Heart right ventricle (tissue), 16 donors: ENCODE measurements around the gene DIPK1A. TPM values are rescaled to one million over a fixed set of nuclear protein-coding genes. Genes with fewer than 3 reads are reported as not detected.
A peak's percentile ranks its signal among the peaks of the same experiment; 100 is the strongest.

ENCODE experiments used
- ATAC-seq, 8 donors: fragments of 200-7000 bp; cut with Tn5 transposase; one replicate each; pipeline ENCODE4 v1.9.1; 2020; ENCODE audit warnings: mild to moderate bottlenecking in 8 of 8, moderate library complexity in 8 of 8, moderate number of reproducible peaks in 1 of 8
- DNase-seq, 2 donors: peaks; one replicate each; pipeline ENCODE4 v3.0.0-alpha.2; 2020
- H3K27ac ChIP-seq, 10 donors: fragments of 200-600 bp; sonication (generic) in 2 of 10; one replicate each; pipeline versions ENCODE4 v1.5.0 to v1.8.0; 2020 to 2022; ENCODE audit warnings: mild to moderate bottlenecking in 3 of 10
- H3K27me3 ChIP-seq, 7 donors: fragments of 200-600 bp; one replicate each; pipeline ENCODE4 v1.8.0; 2021 to 2022; ENCODE audit warnings: mild to moderate bottlenecking in 2 of 7
- H3K36me3 ChIP-seq, 9 donors: fragments of 200-600 bp; sonication (generic) in 1 of 9; one replicate each; pipeline versions ENCODE4 v1.5.0 to v1.8.0; 2020 to 2022; ENCODE audit warnings: mild to moderate bottlenecking in 2 of 9
- H3K4me1 ChIP-seq, 9 donors: fragments of 200-600 bp; sonication (generic) in 1 of 9; one replicate each; pipeline versions ENCODE4 v1.5.0 to v1.8.0; 2020 to 2022; ENCODE audit warnings: mild to moderate bottlenecking in 4 of 9
- H3K4me3 ChIP-seq, 10 donors: fragments of 200-600 bp; sonication (generic) in 2 of 10; one replicate each; pipeline versions ENCODE4 v1.5.0 to v1.8.0; 2020 to 2022; ENCODE audit warnings: mild to moderate bottlenecking in 7 of 10, moderate library complexity in 2 of 10
- H3K9me3 ChIP-seq, 11 donors: fragments of 200-600 bp in 10 of 11; sonication (generic) in 2 of 11; one replicate each; pipeline versions ENCODE4 v1.5.0 to v1.8.0; 2013 to 2022; ENCODE audit warnings: mild to moderate bottlenecking in 2 of 11, control low read depth in 1 of 11, moderate library complexity in 1 of 11
- WGBS, 2 donors: extraction: QIAGEN DNeasy Blood & Tissue Kit; methylation state at CpG; one replicate each; pipeline ENCODE4 v1.1.7; 2013; ENCODE audit warnings: inconsistent platforms in 1 of 2; 5-methylcytosine and 5-hydroxymethylcytosine counted together
- intact Hi-C, 10 donors: fragments of 100-400 bp; cut with DNase I; formaldehyde crosslinking; loops; one replicate each; pipeline versions ENCODE4 v1.11.1 to v1.14.2; 2022
- polyA plus RNA-seq, 2 donors: library from polyadenylated mRNA; stranded (reverse); fragments of 200-250 nt; gene quantifications; one replicate each; pipeline ENCODE4 v1.2.3, GENCODE V29; 2013
- total RNA-seq, 10 donors: library from RNA; stranded (reverse); fragmentation: NEBNext Ultra II Directional in 3 of 10; extraction: Animal tissue kit (Norgen Biotek cat#: 25700) in 3 of 10; gene quantifications; one replicate each; pipeline versions ENCODE4 v1.2.1 to v1.2.4, GENCODE V29; 2021 to 2023
- TF ChIP-seq, protein P1 (sequence below), 9 donors: fragments of 200-600 bp; sonication (generic) in 2 of 9; IDR thresholded peaks; one replicate each; pipeline versions ENCODE4 v1.5.0 to v1.8.0; 2021 to 2022; ENCODE audit warnings: antibody characterized with exemption in 9 of 9, mild to moderate bottlenecking in 5 of 9, moderate library complexity in 1 of 9
- donor health status: Arrhythmogenic right ventricular cardiomyopathy.
- donor health status: ischemic (EF 13 %, LVEDD 7.1; RV severe dilation, severe dysfunction).
- donor health status: healthy with polysubstance abuse.
- donor health status: DM: no; HTN: yes; CAD: no.
- donor health status: DM: no; HTN: no; CAD: no.
- donor health status: ischemic (EF 25% LVEDD 6.9; RV normal size, moderate dysfunction).
- donor health status: ischemic (EF 25% LVEDD 5.7; RV mildly dilated, moderate dysfunction).
- donor health status: healthy.
- donor health status: DM: yes; HTN: yes; CAD: no.
- donor health status: Ischemic cardiomyopathy.
- donor health status: ischemic (EF 35%, LVEDD 5.7; RV mildly dilated, moderate dysfunction).
- donor health status: nonischemic (EF 11% LVEDD 7.7; RV severe dilation, severe dysfunction).
- donor health status: DM: yes; HTN: yes; CAD: no.
- donor health status: PGD.
- donor health status: ischemic (EF 29% LVEDD 5.4; RV normal size, mild dysfunction).
- donor health status: nonischemic (EF 23%, LVEDD 6.1; RV moderate dilation, normal function).

Gene DIPK1A
- total and polyA plus RNA-seq, 12 donors: 3.4 to 8.5 (median 6.3) TPM

DNA sequence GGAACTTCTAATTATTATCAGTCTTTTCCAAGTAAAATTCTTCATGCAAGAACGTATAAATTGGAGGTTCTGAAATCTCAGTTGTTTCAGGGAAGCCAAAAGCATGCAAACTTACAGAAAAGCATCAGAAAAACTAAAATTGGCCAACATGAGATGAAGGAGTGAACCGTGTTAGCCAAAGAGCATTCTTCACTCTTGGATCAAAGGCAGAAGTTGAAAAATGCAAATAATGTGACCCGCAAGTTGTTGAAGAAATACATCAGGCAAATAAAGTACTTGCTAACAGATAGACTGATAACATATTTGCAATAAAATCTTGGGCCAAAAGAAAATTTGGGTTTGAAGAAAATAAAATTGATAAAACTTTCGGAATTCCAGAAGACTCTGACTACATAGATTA is 29.6 kb downstream of the DIPK1A start:
- 77 to 89% methylated on average over 4 of the region's 4 CpGs for WGBS, 2 donors
- peaks cover 0 to 36% (median 23%) of the 10 kb centered on the region in 9 donors for H3K4me1 ChIP-seq
- H3K27ac ChIP-seq: no peak overlapping the region
- H3K9me3 ChIP-seq: no peaks in the 10 kb centered on the region
- TF ChIP-seq, protein P1, sequence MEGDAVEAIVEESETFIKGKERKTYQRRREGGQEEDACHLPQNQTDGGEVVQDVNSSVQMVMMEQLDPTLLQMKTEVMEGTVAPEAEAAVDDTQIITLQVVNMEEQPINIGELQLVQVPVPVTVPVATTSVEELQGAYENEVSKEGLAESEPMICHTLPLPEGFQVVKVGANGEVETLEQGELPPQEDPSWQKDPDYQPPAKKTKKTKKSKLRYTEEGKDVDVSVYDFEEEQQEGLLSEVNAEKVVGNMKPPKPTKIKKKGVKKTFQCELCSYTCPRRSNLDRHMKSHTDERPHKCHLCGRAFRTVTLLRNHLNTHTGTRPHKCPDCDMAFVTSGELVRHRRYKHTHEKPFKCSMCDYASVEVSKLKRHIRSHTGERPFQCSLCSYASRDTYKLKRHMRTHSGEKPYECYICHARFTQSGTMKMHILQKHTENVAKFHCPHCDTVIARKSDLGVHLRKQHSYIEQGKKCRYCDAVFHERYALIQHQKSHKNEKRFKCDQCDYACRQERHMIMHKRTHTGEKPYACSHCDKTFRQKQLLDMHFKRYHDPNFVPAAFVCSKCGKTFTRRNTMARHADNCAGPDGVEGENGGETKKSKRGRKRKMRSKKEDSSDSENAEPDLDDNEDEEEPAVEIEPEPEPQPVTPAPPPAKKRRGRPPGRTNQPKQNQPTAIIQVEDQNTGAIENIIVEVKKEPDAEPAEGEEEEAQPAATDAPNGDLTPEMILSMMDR (IDR thresholded peaks at IDR 0.05): no peak
- no peaks in the 10 kb centered on the region for H3K36me3 ChIP-seq
- H3K27me3 ChIP-seq: no peaks in the 10 kb centered on the region
- ATAC-seq (no peak), DNase-seq (no peak)
- intact Hi-C loops: no loop called here
- H3K4me3 ChIP-seq: no peak overlapping the region

DNA sequence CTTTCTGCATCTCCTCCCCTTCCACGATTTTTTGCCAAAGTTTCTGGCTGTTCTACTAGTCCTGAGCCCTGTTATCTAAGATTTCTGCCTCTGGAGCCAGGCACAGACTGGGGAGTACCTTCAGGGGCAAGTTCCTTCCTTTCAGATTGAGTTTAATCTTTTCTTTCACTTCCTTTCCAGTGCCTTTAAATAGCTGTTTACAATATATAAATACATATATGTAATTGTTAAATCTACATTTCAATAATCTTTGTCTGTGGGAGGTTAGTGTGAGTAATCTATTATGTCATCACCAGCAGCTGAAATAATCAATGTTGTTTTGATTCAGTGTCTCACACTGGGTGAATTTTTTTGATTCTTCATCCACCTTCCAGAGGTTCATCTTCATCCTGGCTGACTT is 31.8 kb downstream of the DIPK1A start:
- no peak for ATAC-seq

DNA sequence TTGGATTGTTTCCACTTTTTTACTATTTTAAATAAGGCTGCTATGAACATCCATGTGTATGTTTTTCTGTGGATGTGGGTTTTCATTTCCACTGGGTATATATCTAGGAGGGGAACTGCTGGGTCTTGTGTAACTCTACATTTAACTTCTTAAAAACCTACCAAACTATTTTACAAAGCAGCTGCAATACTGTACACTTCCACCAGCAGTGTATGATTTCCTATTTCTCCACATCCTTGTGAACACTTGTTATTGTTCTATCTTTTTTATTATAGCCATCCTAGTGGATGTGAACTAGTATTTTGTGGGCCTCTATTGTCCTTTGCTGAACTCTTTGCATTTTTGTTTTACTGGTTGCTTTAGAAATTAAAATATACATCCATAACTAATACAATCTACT is 33.4 kb downstream of the DIPK1A start:
- no peak overlapping the region for H3K27ac ChIP-seq
- intact Hi-C loops: no loop called here
- no peaks in the 10 kb centered on the region for H3K9me3 ChIP-seq
- TF ChIP-seq, protein P1 (IDR thresholded peaks at IDR 0.05): peak in 1 of 9 donors; percentile 14
- no peak overlapping the region for H3K4me3 ChIP-seq
- DNase-seq (no peak), ATAC-seq (no peak)
- no peaks in the 10 kb centered on the region for H3K36me3 ChIP-seq
- peaks cover 0 to 13% (median 0%) of the 10 kb centered on the region in 9 donors for H3K4me1 ChIP-seq
- H3K27me3 ChIP-seq: no peaks in the 10 kb centered on the region

More for the DNA sequence above, 31.8 kb downstream of the DIPK1A start:
- no peak overlapping the region for H3K4me3 ChIP-seq
- H3K4me1 ChIP-seq: peaks cover 0 to 25% (median 13%) of the 10 kb centered on the region in 9 donors
- WGBS, 2 donors: 47 to 52% methylated on average over 1 of the region's 1 CpG
- no peak overlapping the region for H3K27ac ChIP-seq
- intact Hi-C loops: no loop called here
- no peaks in the 10 kb centered on the region for H3K36me3 ChIP-seq
- H3K9me3 ChIP-seq: no peaks in the 10 kb centered on the region
- TF ChIP-seq, protein P1 (IDR thresholded peaks at IDR 0.05): no peak
- DNase-seq: no peak
- H3K27me3 ChIP-seq: no peaks in the 10 kb centered on the region

DNA sequence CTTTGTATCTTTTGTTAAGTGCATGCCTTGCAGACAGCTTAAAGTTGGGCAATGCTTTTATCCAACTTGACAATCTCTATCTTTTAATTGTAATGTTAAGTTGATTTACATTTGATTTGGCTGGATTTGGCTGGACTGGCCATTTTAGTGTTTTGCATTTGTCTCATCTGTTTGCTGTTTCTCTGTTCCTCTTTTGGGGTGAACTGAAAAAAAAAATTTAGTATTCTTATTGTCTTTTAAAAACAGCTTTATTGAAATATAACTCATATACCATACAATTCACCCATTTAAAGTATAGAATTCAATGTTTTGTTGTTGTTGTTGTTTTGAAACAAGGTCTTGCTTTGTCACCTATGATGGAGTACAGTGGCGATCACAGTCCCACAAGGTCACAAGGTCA is 34.4 kb downstream of the DIPK1A start:
- intact Hi-C loops: no loop called here
- DNase-seq (no peak), ATAC-seq (no peak)
- Histone ChIP-seq H3K27me3 (no peaks in the 10 kb centered on the region), H3K9me3 (no peaks in the 10 kb centered on the region), H3K4me3 (no peak overlapping the region), H3K27ac (no peak overlapping the region), H3K36me3 (no peaks in the 10 kb centered on the region), H3K4me1 (peaks cover 0 to 13% (median 0%) of the 10 kb centered on the region in 9 donors)
- 90 to 96% methylated on average over 1 of the region's 1 CpG for WGBS, 2 donors
- TF ChIP-seq, protein P1 (IDR thresholded peaks at IDR 0.05): no peak
